ENCODE results near the gene ZNF560. TPM values are rescaled to one million over a fixed set of nuclear protein-coding genes. Genes with fewer than 3 reads are reported as not detected.

Gene ZNF560
- total and polyA plus RNA-seq, 4 donors: not detected

- H3K36me3 ChIP-seq (ENCODE audit: control insufficient read depth in 4 of 4, insufficient read depth in 3 of 4, low read depth in 1 of 4, low read length in 3 of 4): no peaks in the 10 kb centered on the region
- H3K27me3 ChIP-seq (ENCODE audit: control insufficient read depth in 4 of 4, insufficient read depth in 4 of 4, low read length in 3 of 4): no peaks in the 10 kb centered on the region
- 77% methylated on average over 1 of the region's 1 CpG for WGBS
- H3K9ac ChIP-seq (ENCODE audit: low read depth in 1 of 2, low read length in 2 of 2): no peak overlapping the region
- peaks cover 13 to 44% (median 23%) of the 10 kb centered on the region in 4 donors for H3K9me3 ChIP-seq (ENCODE audit: control insufficient read depth in 4 of 4, low read length in 3 of 4)
- H3K27ac ChIP-seq (ENCODE audit: low read depth in 1 of 2, low read length in 2 of 2): no peak overlapping the region
- H3K4me1 ChIP-seq (ENCODE audit: control insufficient read depth in 4 of 4, insufficient read depth in 4 of 4, low read length in 3 of 4): no peaks in the 10 kb centered on the region
- H3K4me3 ChIP-seq (ENCODE audit: low read depth in 1 of 3, low read length in 3 of 3): no peak overlapping the region
- no peak for DNase-seq (ENCODE audit: low spot score)
- TF ChIP-seq RXRA (IDR thresholded peaks at IDR 0.05) (no peak), MAX (IDR thresholded peaks at IDR 0.05) (no peak), ATF3 (IDR thresholded peaks at IDR 0.05) (no peak), HNF4G (IDR thresholded peaks at IDR 0.05) (no peak), TAF1 (conservative IDR thresholded peaks at IDR 0.05) (no peak), EGR1 (IDR thresholded peaks at IDR 0.05; ENCODE audit: low read depth in 2 of 2) (no peak), FOXA1 (IDR thresholded peaks at IDR 0.05) (no peak), JUND (IDR thresholded peaks at IDR 0.05) (no peak), ZBTB33 (IDR thresholded peaks at IDR 0.05) (no peak), YY1 (IDR thresholded peaks at IDR 0.05) (no peak), GABPA (IDR thresholded peaks at IDR 0.05 in 1 of 2, conservative IDR thresholded peaks at IDR 0.05 in 1 of 2) (no peak), SP1 (IDR thresholded peaks at IDR 0.05) (no peak), RAD21 (IDR thresholded peaks at IDR 0.05) (no peak), NR2F2 (IDR thresholded peaks at IDR 0.05) (no peak), FOXA2 (IDR thresholded peaks at IDR 0.05) (no peak)
Measured at GRCh38 chr19:9445037-9445436, 53.4 kb downstream of the ZNF560 start.

GRCh38 chr19:9436358-9436757, 62.1 kb downstream of the ZNF560 start:
- Histone ChIP-seq H3K27ac (ENCODE audit: low read depth in 1 of 2, low read length in 2 of 2) (no peak overlapping the region), H3K4me3 (ENCODE audit: low read depth in 1 of 3, low read length in 3 of 3) (peak overlapping the region in 1 of 3 donors; percentile 81), H3K36me3 (ENCODE audit: control insufficient read depth in 4 of 4, insufficient read depth in 3 of 4, low read depth in 1 of 4, low read length in 3 of 4) (peaks cover 0 to 13% (median 7%) of the 10 kb centered on the region in 4 donors), H3K9me3 (ENCODE audit: control insufficient read depth in 4 of 4, low read length in 3 of 4) (peaks cover 4 to 7% (median 4%) of the 10 kb centered on the region in 4 donors), H3K9ac (ENCODE audit: low read depth in 1 of 2, low read length in 2 of 2) (no peak overlapping the region), H3K4me1 (ENCODE audit: control insufficient read depth in 4 of 4, insufficient read depth in 4 of 4, low read length in 3 of 4) (peaks cover 0 to 18% (median 9%) of the 10 kb centered on the region in 4 donors), H3K27me3 (ENCODE audit: control insufficient read depth in 4 of 4, insufficient read depth in 4 of 4, low read length in 3 of 4) (no peaks in the 10 kb centered on the region)
- WGBS: 85% methylated on average over 4 of the region's 4 CpGs
- DNase-seq (ENCODE audit: low spot score): no peak
- TF ChIP-seq FOXA1 (IDR thresholded peaks at IDR 0.05): no peak
- no peak for TF ChIP-seq YY1 (IDR thresholded peaks at IDR 0.05)
- no peak for TF ChIP-seq ATF3 (IDR thresholded peaks at IDR 0.05)
- TF ChIP-seq FOXA2 (IDR thresholded peaks at IDR 0.05): no peak
- TF ChIP-seq HNF4A (conservative IDR thresholded peaks at IDR 0.05): no peak
- TF ChIP-seq ZBTB33 (IDR thresholded peaks at IDR 0.05): no peak
- TF ChIP-seq MAX (IDR thresholded peaks at IDR 0.05): no peak
